Epithelial cell of alveolus of lung (primary cell): Measurements from ENCODE around the gene SUPT16H. TPM values are rescaled to one million over a fixed set of nuclear protein-coding genes. Genes with fewer than 3 reads are reported as not detected.

Source experiments
- total RNA-seq: library from RNA; depleted of rRNA; stranded (reverse); fragments of >200 nt; gene quantifications from 2 replicates; pipeline ENCODE4 v1.2.1, GENCODE V29; 2015

Gene SUPT16H
- 58.4 and 65.2 TPM in 2 replicates for total RNA-seq

GRCh38 chr14:21383848-21384493 is at the start of gene SUPT16H:
Gene SUPT16H (minus strand): TSS chr14:21384019. CDS start chr14:21383927, 92 bp downstream.

Other genes starting within 250 kb of the SUPT16H start
- gene OR5AU1, start 228.0 kb downstream of the SUPT16H start, total RNA-seq: not detected in 2 replicates
- 691 and 692 TPM in 2 replicates for gene HNRNPC, start 114.6 kb downstream of the SUPT16H start, total RNA-seq
- under 0.01 TPM in 1 of 2 replicates, not detected in the other for gene RPGRIP1, start 103.9 kb downstream of the SUPT16H start, total RNA-seq
- gene CHD8, start 72.1 kb upstream of the SUPT16H start, total RNA-seq: 45.3 and 64.4 TPM in 2 replicates
- gene RAB2B, start 92.9 kb upstream of the SUPT16H start, total RNA-seq: 12.8 and 14.7 TPM in 2 replicates
- 38.1 and 54.5 TPM in 2 replicates for gene TOX4, start 93.2 kb upstream of the SUPT16H start, total RNA-seq
- 30.1 and 50.4 TPM in 2 replicates for gene METTL3, start 127.3 kb upstream of the SUPT16H start, total RNA-seq
- gene SALL2, start 142.3 kb upstream of the SUPT16H start, total RNA-seq: 8.5 and 42.6 TPM in 2 replicates
- not detected in 2 replicates for gene OR10G3, start 196.1 kb upstream of the SUPT16H start, total RNA-seq